ENCODE data around the gene ZSCAN16.

Gene ZSCAN16

GRCh38 chr6:28136585-28137504, 12.4 kb downstream of the ZSCAN16 start:
- peak overlapping the region; percentile 95 to 97 for H3K27ac ChIP-seq (ENCODE audit: insufficient read depth in 1 of 2, low read depth in 1 of 2, low read length in 2 of 2, poor library complexity in 1 of 2, severe bottlenecking in 2 of 2)
- ChIA-PET POLR2A (interaction anchor here (0.6 to 1.1 kb wide), 4 partner anchors 32 to 1651 kb away, joined by 3 to 5 read pairs (median 3); no protein-coding TSS in a partner anchor), CTCF (interaction anchor here (0.9 to 1.2 kb wide), 2 partner anchors 11 to 219 kb away, joined by 3 to 5 read pairs; no protein-coding TSS in a partner anchor)
- H3K36me3 ChIP-seq (ENCODE audit: control insufficient read depth in 4 of 4, insufficient read depth in 4 of 4, low read length in 3 of 4): peaks cover 0 to 12% (median 4%) of the 10 kb centered on the region in 4 experiments
- no peaks in the 10 kb centered on the region for H3K27me3 ChIP-seq (replicated peaks in 2 of 5; ENCODE audit: control insufficient read depth in 4 of 5, insufficient read depth in 5 of 5, low read length in 4 of 5)
- peak; percentile 80 to 90 (median 82) for DNase-seq
- peaks cover 10 to 48% (median 27%) of the 10 kb centered on the region in 4 experiments for H3K4me1 ChIP-seq (ENCODE audit: control extremely low read depth in 1 of 4, control insufficient read depth in 4 of 4, insufficient read depth in 4 of 4, low read length in 3 of 4)
- H3K9me3 ChIP-seq (ENCODE audit: control extremely low read depth in 1 of 5, control insufficient read depth in 4 of 5, insufficient read depth in 2 of 5, low read depth in 1 of 5, low read length in 4 of 5): no peaks in the 10 kb centered on the region
- H3K4me3 ChIP-seq (ENCODE audit: control insufficient read depth in 1 of 7, extremely low read depth in 1 of 7, insufficient read depth in 4 of 7, low read depth in 2 of 7, low read length in 6 of 7): peak overlapping the region; percentile 67 to 94 (median 82)
- WGBS (ENCODE audit: insufficient coverage): 0% methylated on average over 49 of the region's 58 CpGs

GRCh38 chr6:28137505-28137981, 13.1 kb downstream of the ZSCAN16 start:
- POLR2A ChIA-PET: interaction anchor here (1.0 to 1.1 kb wide), 2 partner anchors 33 to 77 kb away, joined by 3 read pairs; no protein-coding TSS in a partner anchor

GRCh38 chr6:28139860-28140543, 15.6 kb downstream of the ZSCAN16 start:
- peaks cover 13 to 54% (median 33%) of the 10 kb centered on the region in 4 experiments for H3K4me1 ChIP-seq (ENCODE audit: control extremely low read depth in 1 of 4, control insufficient read depth in 4 of 4, insufficient read depth in 4 of 4, low read length in 3 of 4)
- DNase-seq: peak in 2 of 3 donors; percentile 47 to 51
- H3K9me3 ChIP-seq (ENCODE audit: control extremely low read depth in 1 of 5, control insufficient read depth in 4 of 5, insufficient read depth in 2 of 5, low read depth in 1 of 5, low read length in 4 of 5): no peaks in the 10 kb centered on the region
- no peaks in the 10 kb centered on the region for H3K27me3 ChIP-seq (replicated peaks in 2 of 5; ENCODE audit: control insufficient read depth in 4 of 5, insufficient read depth in 5 of 5, low read length in 4 of 5)
- whole genome bisulfite sequencing (ENCODE audit: insufficient coverage): 89% methylated on average over 2 of the region's 9 CpGs
- ChIA-PET POLR2A (interaction anchor here (0.5 kb wide), 1 partner anchor 333 kb away, joined by 3 read pairs; no protein-coding TSS in a partner anchor), CTCF (interaction anchor here (0.7 to 2.4 kb wide), 2 partner anchors 216 to 268 kb away, joined by 3 to 9 read pairs; a partner anchor contains a TSS)
- peaks cover 3 to 8% (median 5%) of the 10 kb centered on the region in 4 experiments for H3K36me3 ChIP-seq (ENCODE audit: control insufficient read depth in 4 of 4, insufficient read depth in 4 of 4, low read length in 3 of 4)
- H3K27ac ChIP-seq (ENCODE audit: insufficient read depth in 1 of 2, low read depth in 1 of 2, low read length in 2 of 2, poor library complexity in 1 of 2, severe bottlenecking in 2 of 2): peak overlapping the region in 1 of 2 experiments; percentile 43
- peak overlapping the region in 6 of 7 experiments; percentile 10 to 98 (median 48) for H3K4me3 ChIP-seq (ENCODE audit: control insufficient read depth in 1 of 7, extremely low read depth in 1 of 7, insufficient read depth in 4 of 7, low read depth in 2 of 7, low read length in 6 of 7)

More at GRCh38 chr6:28137505-28137981, 13.1 kb downstream of the ZSCAN16 start:
- no peaks in the 10 kb centered on the region for H3K27me3 ChIP-seq (replicated peaks in 2 of 5; ENCODE audit: control insufficient read depth in 4 of 5, insufficient read depth in 5 of 5, low read length in 4 of 5)
- H3K27ac ChIP-seq (ENCODE audit: insufficient read depth in 1 of 2, low read depth in 1 of 2, low read length in 2 of 2, poor library complexity in 1 of 2, severe bottlenecking in 2 of 2): peak overlapping the region; percentile 95 to 97
- H3K9me3 ChIP-seq (ENCODE audit: control extremely low read depth in 1 of 5, control insufficient read depth in 4 of 5, insufficient read depth in 2 of 5, low read depth in 1 of 5, low read length in 4 of 5): no peaks in the 10 kb centered on the region
- H3K36me3 ChIP-seq (ENCODE audit: control insufficient read depth in 4 of 4, insufficient read depth in 4 of 4, low read length in 3 of 4): peaks cover 0 to 12% (median 3%) of the 10 kb centered on the region in 4 experiments
- CTCF ChIA-PET: no interaction called here
- peak; percentile 62 to 90 (median 89) for DNase-seq
- H3K4me1 ChIP-seq (ENCODE audit: control extremely low read depth in 1 of 4, control insufficient read depth in 4 of 4, insufficient read depth in 4 of 4, low read length in 3 of 4): peaks cover 10 to 51% (median 29%) of the 10 kb centered on the region in 4 experiments
- peak overlapping the region; percentile 67 to 94 (median 82) for H3K4me3 ChIP-seq (ENCODE audit: control insufficient read depth in 1 of 7, extremely low read depth in 1 of 7, insufficient read depth in 4 of 7, low read depth in 2 of 7, low read length in 6 of 7)
- 0% methylated on average over 3 of the region's 6 CpGs for WGBS (ENCODE audit: insufficient coverage)

DNA sequence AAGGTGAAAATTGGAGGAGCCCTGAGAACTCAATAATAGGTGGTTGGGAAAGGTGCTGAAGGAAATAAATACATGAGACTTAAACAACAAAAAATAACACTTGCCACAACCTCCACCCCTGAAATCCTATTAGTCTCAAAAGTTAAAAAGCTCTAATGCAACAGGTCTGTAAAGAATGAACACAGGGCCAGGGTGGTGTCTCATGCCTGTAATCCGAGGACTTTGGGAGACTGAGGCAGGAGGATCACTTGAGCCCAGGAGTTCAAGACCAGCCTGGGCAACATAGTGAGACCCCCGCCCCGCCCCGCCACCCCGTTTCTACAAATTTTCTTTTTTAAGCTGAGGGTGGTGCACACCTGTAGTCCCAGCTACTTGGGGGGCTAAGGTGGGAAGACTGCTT, 16.2 kb downstream of the ZSCAN16 start:
- Histone ChIP-seq H3K9me3 (ENCODE audit: control extremely low read depth in 1 of 5, control insufficient read depth in 4 of 5, insufficient read depth in 2 of 5, low read depth in 1 of 5, low read length in 4 of 5) (no peaks in the 10 kb centered on the region), H3K27ac (ENCODE audit: insufficient read depth in 1 of 2, low read depth in 1 of 2, low read length in 2 of 2, poor library complexity in 1 of 2, severe bottlenecking in 2 of 2) (peak overlapping the region in 1 of 2 experiments; percentile 43), H3K27me3 (replicated peaks in 2 of 5; ENCODE audit: control insufficient read depth in 4 of 5, insufficient read depth in 5 of 5, low read length in 4 of 5) (no peaks in the 10 kb centered on the region), H3K36me3 (ENCODE audit: control insufficient read depth in 4 of 4, insufficient read depth in 4 of 4, low read length in 3 of 4) (peaks cover 2 to 14% (median 9%) of the 10 kb centered on the region in 4 experiments), H3K4me1 (ENCODE audit: control extremely low read depth in 1 of 4, control insufficient read depth in 4 of 4, insufficient read depth in 4 of 4, low read length in 3 of 4) (peaks cover 9 to 50% (median 30%) of the 10 kb centered on the region in 4 experiments), H3K4me3 (ENCODE audit: control insufficient read depth in 1 of 7, extremely low read depth in 1 of 7, insufficient read depth in 4 of 7, low read depth in 2 of 7, low read length in 6 of 7) (peak overlapping the region in 4 of 7 experiments; percentile 10 to 98 (median 48))
- WGBS (ENCODE audit: insufficient coverage): 86% methylated on average over 1 of the region's 5 CpGs
- ChIA-PET CTCF (interaction anchor here (0.7 to 1.5 kb wide), 2 partner anchors 16 to 269 kb away, joined by 3 to 5 read pairs; partner anchors contain the start of gene ZSCAN16), POLR2A (interaction anchor here (0.5 to 0.7 kb wide), 3 partner anchors 209 to 496 kb away, joined by 3 to 10 read pairs (median 5); no protein-coding TSS in a partner anchor)
- no peak for DNase-seq

DNA sequence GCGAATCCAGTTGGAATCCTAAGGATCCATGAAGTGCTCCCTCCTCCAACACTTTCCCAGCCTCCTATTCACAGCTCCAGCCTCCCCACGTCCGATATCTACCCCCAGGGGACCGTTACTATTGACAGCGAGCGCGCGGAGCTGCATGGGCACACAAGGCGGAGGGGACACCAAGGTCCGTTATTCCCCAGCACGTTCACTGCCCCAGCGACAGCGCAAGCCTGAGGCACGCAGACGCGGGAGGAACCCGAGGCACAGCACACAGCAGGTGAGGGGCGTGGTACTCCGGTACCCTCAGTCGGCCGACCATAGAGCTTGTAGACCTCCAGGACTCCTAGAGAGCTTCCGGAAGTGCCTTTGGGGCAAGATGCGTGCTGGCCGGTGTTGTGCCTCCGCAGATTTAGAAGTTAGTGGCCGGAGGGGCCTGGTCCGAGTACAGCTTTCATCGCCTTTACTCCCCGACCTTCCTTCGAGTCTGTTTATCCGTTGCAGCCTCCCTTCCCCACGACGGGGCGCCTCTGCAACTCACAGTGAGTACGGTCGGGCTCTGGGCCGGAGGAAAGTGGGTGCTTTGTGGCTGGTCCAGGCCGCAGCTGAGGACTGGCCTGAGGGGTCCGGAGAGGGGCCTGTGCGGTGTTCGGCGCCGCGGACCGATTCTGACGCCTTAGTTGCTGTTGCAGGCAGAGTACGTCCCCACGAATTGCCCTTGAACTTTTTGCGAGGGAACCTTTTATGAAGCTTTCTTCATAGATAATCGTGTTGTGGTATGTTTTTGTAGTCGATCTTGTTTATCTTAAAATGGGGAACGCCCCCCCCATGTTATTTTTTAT, 17.3 kb downstream of the ZSCAN16 start, which contains the start of gene ZKSCAN8:
ZKSCAN8 (plus strand) TSS at position 384 of the 830 bp plus-strand sequence. CDS start 6,525 bp downstream, outside the sequence.
- under 1% methylated on average over 45 of the region's 52 CpGs for WGBS (ENCODE audit: insufficient coverage)
- ChIA-PET POLR2A (interaction anchor here (0.6 to 1.0 kb wide), 4 partner anchors 62 to 1582 kb away, joined by 3 to 7 read pairs (median 4); no protein-coding TSS in a partner anchor), CTCF (interaction anchor here (0.7 to 1.8 kb wide), 7 partner anchors 8 to 247 kb away, joined by 3 to 6 read pairs (median 4); partner anchors contain the start of genes ZSCAN16 and ZSCAN26)
- H3K4me3 ChIP-seq (ENCODE audit: control insufficient read depth in 1 of 7, extremely low read depth in 1 of 7, insufficient read depth in 4 of 7, low read depth in 2 of 7, low read length in 6 of 7): peak within 1 kb of the TSS; percentile 66 to 98 (median 91)
- H3K27me3 ChIP-seq (replicated peaks in 2 of 5; ENCODE audit: control insufficient read depth in 4 of 5, insufficient read depth in 5 of 5, low read length in 4 of 5): no peaks in the 10 kb centered on the region
- peak; percentile 75 to 82 (median 76) for DNase-seq
- H3K27ac ChIP-seq (ENCODE audit: insufficient read depth in 1 of 2, low read depth in 1 of 2, low read length in 2 of 2, poor library complexity in 1 of 2, severe bottlenecking in 2 of 2): peak within 1 kb of the TSS; percentile 68 to 88
- H3K4me1 ChIP-seq (ENCODE audit: control extremely low read depth in 1 of 4, control insufficient read depth in 4 of 4, insufficient read depth in 4 of 4, low read length in 3 of 4): peaks cover 9 to 40% (median 24%) of the 10 kb centered on the region in 4 experiments
- no peaks in the 10 kb centered on the region for H3K9me3 ChIP-seq (ENCODE audit: control extremely low read depth in 1 of 5, control insufficient read depth in 4 of 5, insufficient read depth in 2 of 5, low read depth in 1 of 5, low read length in 4 of 5)
- H3K36me3 ChIP-seq (ENCODE audit: control insufficient read depth in 4 of 4, insufficient read depth in 4 of 4, low read length in 3 of 4): peaks cover 6 to 22% (median 14%) of the 10 kb centered on the region in 4 experiments

Measured in common myeloid progenitor, CD34-positive (primary cell).